Endothelial cell of umbilical vein (primary cell): Measurements from ENCODE around the gene DHX34. TPM values are rescaled to one million over a fixed set of nuclear protein-coding genes. Genes with fewer than 3 reads are reported as not detected.

Experiments used
- BruUV-seq: library from RNA; stranded (reverse); fragments of 400-500 nt; replicated peaks from 2 replicates; lab custom pipeline; 2021; lab: Mats Ljungman, UMichigan
- CTCF ChIA-PET: fragments of 300-600, 350-600 bp; sonication (Branson Sonifier 250); formaldehyde crosslinking; loops from one replicate; lab custom pipeline; 2021; ENCODE audit warnings: antibody characterized with exemption, inconsistent platforms; lab: Charles Lee
- POLR2A ChIA-PET: fragments of 300-600, 350-600 bp; sonication (Branson Sonifier 250); formaldehyde crosslinking; loops from one replicate; lab custom pipeline; 2021; ENCODE audit warnings: antibody characterized with exemption, inconsistent platforms; lab: Charles Lee
- DNase-seq: peaks from one replicate; pipeline ENCODE4 v3.0.0-alpha.2; 2011; ENCODE audit warnings: low read depth, low spot score
- FAIRE-seq: peaks from 2 replicates; lab custom pipeline; 2011; peaks lifted over from hg19 to GRCh38; lab: Jason Lieb, UNC
- H2AFZ ChIP-seq: 2 replicates; pipeline ENCODE4 v1.6.0; 2012; ENCODE audit warnings: low read depth, low read length, control low read depth, inconsistent platforms
- H3K27ac ChIP-seq: 2 replicates; pipeline ENCODE4 v1.5.1; 2011; ENCODE audit warnings: low read depth, mild to moderate bottlenecking, control low read depth, low read length, moderate library complexity; ENCODE audit not compliant: insufficient read depth
- H3K27me3 ChIP-seq, 2 experiments: 2 replicates each; pipeline versions ENCODE4 v1.6.0 to v1.6.1; 2011; ENCODE audit warnings: low read length in 2 of 2, mixed read lengths in 1 of 2; ENCODE audit not compliant: control insufficient read depth in 2 of 2, insufficient read depth in 2 of 2
- H3K36me3 ChIP-seq, 2 experiments: 2 replicates in 1 of 2; 3 replicates in 1 of 2; pipeline ENCODE4 v1.5.1; 2011; ENCODE audit warnings: low read length in 2 of 2, mild to moderate bottlenecking in 1 of 2, moderate library complexity in 1 of 2; ENCODE audit not compliant: control insufficient read depth in 2 of 2, insufficient read depth in 2 of 2; ENCODE audit errors: extremely low read depth in 1 of 2
- H3K4me1 ChIP-seq: 3 replicates; pipeline ENCODE4 v1.5.1; 2011; ENCODE audit warnings: mild to moderate bottlenecking, low read length; ENCODE audit not compliant: control insufficient read depth, insufficient read depth; ENCODE audit errors: extremely low read depth
- H3K4me2 ChIP-seq: 2 replicates; pipeline ENCODE4 v1.6.1; 2011; ENCODE audit warnings: low read length, control low read depth, mixed read lengths; ENCODE audit not compliant: insufficient read depth
- H3K4me3 ChIP-seq, 3 experiments: fragments of 200-600 bp in 1 of 3; sonication (generic), shearing (Covaris generic) in 1 of 3; replicated peaks in 1 of 3; 2 replicates each; pipeline ENCODE4 v1.5.1; 2011 to 2016; ENCODE audit warnings: control low read depth in 3 of 3, low read length in 3 of 3, mild to moderate bottlenecking in 2 of 3, inconsistent platforms in 1 of 3, low read depth in 1 of 3, moderate library complexity in 1 of 3; ENCODE audit not compliant: insufficient read depth in 1 of 3
- H3K79me2 ChIP-seq: 2 replicates; pipeline ENCODE4 v1.6.0; 2012; ENCODE audit warnings: low read length, inconsistent platforms; ENCODE audit not compliant: control insufficient read depth, insufficient read depth
- H3K9ac ChIP-seq: replicated peaks from 2 replicates; pipeline ENCODE3; 2011; ENCODE audit warnings: low read length, control low read depth; ENCODE audit not compliant: insufficient read depth; ENCODE audit errors: extremely low read depth
- H3K9me1 ChIP-seq: replicated peaks from 3 replicates; pipeline ENCODE4 v1.6.0; 2011; ENCODE audit warnings: mild to moderate bottlenecking, low read length; ENCODE audit not compliant: control insufficient read depth, insufficient read depth; ENCODE audit errors: extremely low read depth
- H3K9me3 ChIP-seq: replicated peaks from 2 replicates; pipeline ENCODE4 v1.5.1; 2012; ENCODE audit warnings: low read length, inconsistent platforms; ENCODE audit not compliant: control insufficient read depth, insufficient read depth
- H4K20me1 ChIP-seq: replicated peaks from 2 replicates; pipeline ENCODE3; 2011; ENCODE audit warnings: mild to moderate bottlenecking, low read length; ENCODE audit not compliant: control insufficient read depth, insufficient read depth; ENCODE audit errors: extremely low read depth
- EZH2 ChIP-seq: IDR thresholded peaks from 2 replicates; pipeline ENCODE4 v1.6.1; 2012; ENCODE audit warnings: borderline replicate concordance, low read depth, mild to moderate bottlenecking, moderate library complexity, low read length, inconsistent platforms; ENCODE audit not compliant: severe bottlenecking
- FOS ChIP-seq: IDR thresholded peaks from 2 replicates; pipeline ENCODE4 v1.6.1; 2011; ENCODE audit warnings: mild to moderate bottlenecking, low read length, moderate library complexity, borderline replicate concordance; ENCODE audit not compliant: insufficient read depth
- GATA2 ChIP-seq: IDR thresholded peaks from 2 replicates; pipeline ENCODE4 v1.7.0; 2011; ENCODE audit warnings: low read depth, mild to moderate bottlenecking, moderate library complexity, mixed read lengths, low read length; ENCODE audit not compliant: insufficient read length, insufficient read depth
- JUN ChIP-seq: IDR thresholded peaks from 2 replicates; pipeline ENCODE4 v1.6.1; 2011; ENCODE audit warnings: borderline replicate concordance, low read depth; ENCODE audit not compliant: insufficient read length, insufficient read depth
- MYC ChIP-seq: IDR thresholded peaks from one replicate; pipeline ENCODE4 v1.6.1; 2011; ENCODE audit warnings: mild to moderate bottlenecking, low read depth, low read length
- POLR2A ChIP-seq: IDR thresholded peaks from 2 replicates; pipeline ENCODE4 v1.6.1; 2012; ENCODE audit warnings: low read depth, mild to moderate bottlenecking, control low read depth, low read length
- POLR2AphosphoS5 ChIP-seq: IDR thresholded peaks from 2 replicates; pipeline ENCODE4 v1.6.1; 2012; ENCODE audit warnings: low read depth, mild to moderate bottlenecking, control low read depth, low read length, moderate library complexity; ENCODE audit not compliant: insufficient read depth
- dilution Hi-C: fragments of 300-500 bp; cut with MboI; formaldehyde crosslinking; loops from one replicate; pipeline ENCODE4 v1.15.0; 2019; ENCODE audit warnings: low sequenced_read_pairs; ENCODE audit not compliant: extremely low pct_ligation_motif_present
- intact Hi-C: fragments of 100-400 bp; cut with micrococcal nuclease; formaldehyde crosslinking; loops from one replicate; pipeline ENCODE4 v1.10.0; 2022
- polyA plus RNA-seq, 4 experiments: library from polyadenylated mRNA; depleted of rRNA in 3 of 4; stranded (reverse) in 3 of 4; unstranded in 1 of 4; fragments of >200 nt; gene quantifications; 2 replicates each; pipeline versions ENCODE4 v1.2.1 to v1.2.3, GENCODE V29; 2011 to 2012; ENCODE audit warnings: missing spikeins in 1 of 4
- total RNA-seq: library from RNA; stranded (reverse); gene quantifications from 2 replicates; pipeline ENCODE4 v1.2.3, GENCODE V29; 2021
- TF ChIP-seq, protein P1 (sequence below): IDR thresholded peaks from 2 replicates; pipeline ENCODE4 v1.6.1; 2011; ENCODE audit not compliant: insufficient read depth, insufficient read length
- TF ChIP-seq, protein P2 (sequence below), 2 donors: IDR thresholded peaks; 1 replicate in 1 of 2; 2 replicates in 1 of 2; pipeline ENCODE4 v1.5.1; 2011; ENCODE audit warnings: low read length in 2 of 2, mild to moderate bottlenecking in 2 of 2, moderate library complexity in 2 of 2, control low read depth in 1 of 2, inconsistent platforms in 1 of 2, low read depth in 1 of 2; ENCODE audit not compliant: insufficient read depth in 1 of 2; ENCODE audit errors: extremely low read depth in 1 of 2

The DHX34 gene
- total and polyA plus RNA-seq, 2 donors (not counting 3 experiments of a cell fraction or from before 2014, with no cell fraction given) = 12.8 to 20.7 TPM

DNA sequence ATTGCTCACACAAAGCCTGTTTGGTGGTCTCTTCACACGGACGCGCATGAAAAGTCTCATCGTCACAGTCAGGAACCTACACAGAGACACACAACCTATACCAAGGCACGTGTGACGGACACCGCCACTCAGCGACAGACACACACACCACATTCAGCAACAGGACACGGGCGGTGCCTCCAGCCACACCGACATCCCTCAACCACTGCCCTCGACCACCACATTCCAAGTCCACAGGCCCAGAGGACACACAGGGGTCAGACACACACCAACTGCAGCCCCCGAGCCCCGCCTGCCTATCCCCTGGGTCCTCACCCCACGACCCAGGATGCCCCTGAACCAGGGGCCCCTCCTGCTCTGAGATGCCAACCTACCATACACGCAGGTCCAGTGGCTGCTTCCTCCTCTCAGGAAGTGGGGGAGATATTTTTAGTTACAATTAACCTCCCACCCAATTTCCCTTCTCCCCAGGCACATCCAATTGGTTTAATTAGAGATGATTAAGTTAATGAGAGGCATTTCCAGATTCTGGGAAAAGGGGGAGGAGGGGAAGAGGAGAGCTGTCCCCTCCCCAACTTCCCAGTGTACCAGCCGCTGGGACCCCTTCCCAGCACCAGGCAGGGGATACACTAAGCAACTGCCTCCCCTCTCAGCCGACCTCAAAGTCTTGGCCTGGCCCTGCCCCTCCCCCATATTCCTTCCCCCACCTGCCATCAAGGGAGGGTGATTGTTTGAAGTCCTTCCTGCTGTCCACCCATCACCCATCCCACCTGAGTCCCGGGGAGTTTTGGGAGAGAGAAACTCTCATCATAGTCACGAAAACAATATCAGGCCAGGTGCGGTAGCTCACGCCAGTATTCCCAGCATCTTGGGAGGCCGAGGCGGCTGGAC is 49.8 kb downstream of the DHX34 start:
- FAIRE-seq (no peak), DNase-seq (no peak)
- intact Hi-C loops = no loop called here
- no peak overlapping the region for H3K27ac ChIP-seq
- no peaks in the 10 kb centered on the region for H3K79me2 ChIP-seq
- CTCF ChIA-PET = interaction anchor here (1.3 to 4.5 kb wide), 2 partner anchors 8 to 108 kb away, joined by 3 to 22 read pairs; no protein-coding TSS in a partner anchor
- no TSS peak for BruUV-seq
- H3K27me3 ChIP-seq = peaks cover 0 to 5% of the 10 kb centered on the region in 2 experiments
- no peaks in the 10 kb centered on the region for H3K36me3 ChIP-seq
- H3K9me3 ChIP-seq = no peaks in the 10 kb centered on the region
- dilution Hi-C loops = no loop called here
- no peak overlapping the region for H3K4me2 ChIP-seq
- no peak overlapping the region for H3K9ac ChIP-seq
- H2AFZ ChIP-seq = no peak overlapping the region
- H3K4me3 ChIP-seq = no peak overlapping the region
- H4K20me1 ChIP-seq = no peaks in the 10 kb centered on the region
- no peaks in the 10 kb centered on the region for H3K9me1 ChIP-seq
- POLR2A ChIA-PET = no interaction called here
- H3K4me1 ChIP-seq = no peaks in the 10 kb centered on the region
- no peak for TF ChIP-seq MYC
- no peak for TF ChIP-seq GATA2
- TF ChIP-seq, protein P1, sequence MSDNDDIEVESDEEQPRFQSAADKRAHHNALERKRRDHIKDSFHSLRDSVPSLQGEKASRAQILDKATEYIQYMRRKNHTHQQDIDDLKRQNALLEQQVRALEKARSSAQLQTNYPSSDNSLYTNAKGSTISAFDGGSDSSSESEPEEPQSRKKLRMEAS = no peak
- TF ChIP-seq POLR2AphosphoS5 = no peak
- TF ChIP-seq EZH2 = no peak
- TF ChIP-seq FOS = no peak
- no peak for TF ChIP-seq POLR2A
- no peak for TF ChIP-seq JUN
- TF ChIP-seq, protein P2, sequence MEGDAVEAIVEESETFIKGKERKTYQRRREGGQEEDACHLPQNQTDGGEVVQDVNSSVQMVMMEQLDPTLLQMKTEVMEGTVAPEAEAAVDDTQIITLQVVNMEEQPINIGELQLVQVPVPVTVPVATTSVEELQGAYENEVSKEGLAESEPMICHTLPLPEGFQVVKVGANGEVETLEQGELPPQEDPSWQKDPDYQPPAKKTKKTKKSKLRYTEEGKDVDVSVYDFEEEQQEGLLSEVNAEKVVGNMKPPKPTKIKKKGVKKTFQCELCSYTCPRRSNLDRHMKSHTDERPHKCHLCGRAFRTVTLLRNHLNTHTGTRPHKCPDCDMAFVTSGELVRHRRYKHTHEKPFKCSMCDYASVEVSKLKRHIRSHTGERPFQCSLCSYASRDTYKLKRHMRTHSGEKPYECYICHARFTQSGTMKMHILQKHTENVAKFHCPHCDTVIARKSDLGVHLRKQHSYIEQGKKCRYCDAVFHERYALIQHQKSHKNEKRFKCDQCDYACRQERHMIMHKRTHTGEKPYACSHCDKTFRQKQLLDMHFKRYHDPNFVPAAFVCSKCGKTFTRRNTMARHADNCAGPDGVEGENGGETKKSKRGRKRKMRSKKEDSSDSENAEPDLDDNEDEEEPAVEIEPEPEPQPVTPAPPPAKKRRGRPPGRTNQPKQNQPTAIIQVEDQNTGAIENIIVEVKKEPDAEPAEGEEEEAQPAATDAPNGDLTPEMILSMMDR (IDR thresholded peaks at IDR 0.05; ENCODE audit: extremely low read depth in 1 of 2, insufficient read depth in 1 of 2, low read depth in 1 of 2, low read length in 2 of 2) = no peak
